B cell (primary cell): ENCODE data around the gene DEF6. TPM values are rescaled to one million over a fixed set of nuclear protein-coding genes. Genes with fewer than 3 reads are reported as not detected.
A peak's percentile ranks its signal among the peaks of the same experiment; 100 is the strongest.

Experiments
- ATAC-seq: fragments of 200-7000 bp; cut with Tn5 transposase; one replicate; pipeline ENCODE4 v1.10.0; 2021; ENCODE audit warnings: low read depth, mild to moderate bottlenecking, moderate number of reproducible peaks, moderate library complexity
- CTCF ChIA-PET: fragments of 350-600 bp; sonication (Branson Sonifier 250); formaldehyde crosslinking; loops from one replicate; lab custom pipeline; 2021; ENCODE audit warnings: antibody characterized with exemption, inconsistent platforms; lab: Charles Lee
- POLR2A ChIA-PET: fragments of 350-600 bp; sonication (Branson Sonifier 250); formaldehyde crosslinking; loops from one replicate; lab custom pipeline; 2021; ENCODE audit warnings: antibody characterized with exemption; lab: Charles Lee
- DNase-seq: peaks from one replicate; pipeline ENCODE4 v3.0.0; 2013
- H2AFZ ChIP-seq: 2 replicates; pipeline ENCODE4 v1.6.1; 2012; ENCODE audit warnings: mild to moderate bottlenecking, low read depth, low read length; ENCODE audit not compliant: insufficient read depth, poor library complexity, severe bottlenecking
- H3K27ac ChIP-seq, 2 donors: 1 replicate in 1 of 2; 2 replicates in 1 of 2; pipeline ENCODE4 v1.5.1; 2012 to 2013; ENCODE audit warnings: low read length in 2 of 2, mild to moderate bottlenecking in 2 of 2, moderate library complexity in 1 of 2
- H3K27me3 ChIP-seq, 4 experiments: fragments of 200-600 bp in 1 of 4; sonication (generic) in 1 of 4; replicated peaks in 1 of 4; 1 replicate in 2 of 4; 2 replicates in 2 of 4; pipeline versions ENCODE4 v1.6.1 to v1.7.0; 2013 to 2016; ENCODE audit warnings: low read length in 3 of 4, mild to moderate bottlenecking in 2 of 4, mixed read lengths in 1 of 4, moderate library complexity in 1 of 4; ENCODE audit not compliant: insufficient read depth in 4 of 4, control insufficient read depth in 3 of 4; ENCODE audit errors: control extremely low read depth in 1 of 4
- H3K36me3 ChIP-seq, 2 experiments: replicated peaks in 1 of 2; 1 replicate in 1 of 2; 2 replicates in 1 of 2; pipeline versions ENCODE4 v1.6.1 to v1.7.1; 2013; ENCODE audit warnings: low read length in 1 of 2; ENCODE audit not compliant: insufficient read depth in 2 of 2, control insufficient read depth in 1 of 2; ENCODE audit errors: control extremely low read depth in 1 of 2, extremely low read depth in 1 of 2
- H3K4me1 ChIP-seq, 2 donors: fragments of 200-600 bp in 1 of 2; sonication (generic) in 1 of 2; 1 replicate in 1 of 2; 2 replicates in 1 of 2; pipeline versions ENCODE4 v1.5.1 to v1.6.1; 2013 to 2017; ENCODE audit warnings: low read length in 2 of 2; ENCODE audit not compliant: control insufficient read depth in 2 of 2, insufficient read depth in 2 of 2
- H3K4me2 ChIP-seq: replicated peaks from 2 replicates; pipeline ENCODE3; 2012; ENCODE audit warnings: mild to moderate bottlenecking, low read depth, low read length; ENCODE audit not compliant: poor library complexity, severe bottlenecking
- H3K4me3 ChIP-seq, 5 experiments: fragments of 200-600 bp in 1 of 5; sonication (generic) in 1 of 5; 1 replicate in 3 of 5; 2 replicates in 2 of 5; pipeline versions ENCODE4 v1.5.1 to v1.7.0; 2011 to 2016; ENCODE audit warnings: low read length in 4 of 5, mild to moderate bottlenecking in 4 of 5, low read depth in 2 of 5, control low read depth in 1 of 5, moderate library complexity in 1 of 5; ENCODE audit not compliant: insufficient read depth in 1 of 5; ENCODE audit errors: control extremely low read depth in 1 of 5, extremely low read depth in 1 of 5
- H3K79me2 ChIP-seq: fragments of 200-600 bp; sonication (generic); one replicate; pipeline ENCODE4 v1.6.0; 2016; ENCODE audit warnings: low read length; ENCODE audit not compliant: control insufficient read depth, insufficient read depth
- H3K9ac ChIP-seq: fragments of 200-600 bp; sonication (generic); 2 replicates; pipeline ENCODE4 v1.6.1; 2017; ENCODE audit warnings: mild to moderate bottlenecking, low read length, moderate library complexity
- H3K9me3 ChIP-seq, 3 donors: one replicate each; pipeline versions ENCODE4 v1.6.1 to v1.7.1; 2013; ENCODE audit warnings: low read length in 2 of 3; ENCODE audit not compliant: control insufficient read depth in 2 of 3, insufficient read depth in 1 of 3; ENCODE audit errors: control extremely low read depth in 1 of 3
- H4K20me1 ChIP-seq: 2 replicates; pipeline ENCODE4 v1.6.0; 2012; ENCODE audit warnings: mild to moderate bottlenecking, low read length; ENCODE audit not compliant: insufficient read depth, control insufficient read depth, poor library complexity, severe bottlenecking
- H3K27ac Mint-ChIP-seq: one replicate; pipeline ENCODE4 v1.8.0; 2021; ENCODE audit warnings: mixed read lengths
- H3K27me3 Mint-ChIP-seq: one replicate; pipeline ENCODE4 v1.8.0; 2021; ENCODE audit warnings: mixed read lengths
- H3K4me1 Mint-ChIP-seq: one replicate; pipeline ENCODE4 v1.8.0; 2021; ENCODE audit warnings: mixed read lengths
- H3K4me3 Mint-ChIP-seq: one replicate; pipeline ENCODE4 v1.8.0; 2021; ENCODE audit warnings: mixed read lengths
- H3K9me3 Mint-ChIP-seq: one replicate; pipeline ENCODE4 v1.8.0; 2022; ENCODE audit warnings: mixed read lengths; ENCODE audit not compliant: insufficient read depth
- CTCF ChIP-seq: fragments of 200-600 bp; IDR thresholded peaks from one replicate; pipeline ENCODE4 v1.8.0; 2022; ENCODE audit warnings: antibody characterized with exemption, mild to moderate bottlenecking
- EZH2 ChIP-seq: IDR thresholded peaks from 2 replicates; pipeline ENCODE4 v1.6.1; 2012; ENCODE audit warnings: borderline replicate concordance, low read depth, mild to moderate bottlenecking, moderate library complexity, low read length; ENCODE audit not compliant: insufficient read depth, poor library complexity, severe bottlenecking
- WGBS: methylation state at CpG from one replicate; pipeline ENCODE4 v1.1.5; 2013; ENCODE audit warnings: missing lambda C conversion rate; ENCODE audit not compliant: insufficient coverage; 5-methylcytosine and 5-hydroxymethylcytosine counted together
- intact Hi-C: fragments of 100-400 bp; cut with micrococcal nuclease; formaldehyde crosslinking; loops from one replicate; pipeline ENCODE4 v1.10.0; 2022
- polyA plus RNA-seq: library from polyadenylated mRNA; depleted of rRNA; stranded (reverse); fragments of >200 nt; gene quantifications from 2 replicates; pipeline ENCODE4 v1.2.3, GENCODE V29; 2012
- total RNA-seq, 2 donors: library from RNA; stranded (reverse); fragments of 120-200 nt in 1 of 2; gene quantifications; 1 replicate in 1 of 2; 2 replicates in 1 of 2; pipeline versions ENCODE4 v1.2.3 to v1.2.4, GENCODE V29; 2013 to 2022

The DEF6 gene
- total and polyA plus RNA-seq, 2 donors (not counting 1 experiment from before 2014, with no cell fraction given), result 105 to 159 TPM

DNA sequence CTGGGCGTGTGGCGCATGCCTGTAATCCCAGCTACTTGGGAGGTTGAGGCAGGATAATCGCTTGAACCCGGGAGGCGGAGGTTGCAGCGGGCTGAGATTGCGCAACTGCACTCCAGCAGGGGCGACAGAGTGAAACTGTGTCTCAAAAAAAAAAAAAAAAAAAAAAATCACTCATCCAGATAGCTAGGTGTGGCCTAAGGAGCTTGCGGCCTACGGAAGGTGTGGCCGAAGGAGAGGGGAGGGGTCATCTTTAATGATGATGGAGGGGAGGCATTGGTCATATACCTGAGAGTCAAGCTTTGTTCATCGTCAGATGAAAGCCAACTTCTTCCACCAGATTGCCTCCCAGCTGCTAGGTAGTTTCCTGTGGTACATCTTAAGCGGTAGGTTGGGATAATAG lies 43.9 kb downstream of the DEF6 start:
- intact Hi-C loops, result loop anchor here (10.0 kb wide), 1 partner anchor 53 kb away; no protein-coding TSS in a partner anchor
- H3K4me1 Mint-ChIP-seq, result peaks cover 55% of the 10 kb centered on the region
- Histone ChIP-seq H3K27me3 (no peaks in the 10 kb centered on the region), H2AFZ (no peak overlapping the region), H3K4me2 (no peak overlapping the region), H3K9me3 (no peaks in the 10 kb centered on the region), H3K27ac (no peak overlapping the region), H3K36me3 (peaks cover 0 to 16% of the 10 kb centered on the region in 2 experiments), H3K79me2 (peaks cover 51% of the 10 kb centered on the region), H3K9ac (no peak overlapping the region), H3K4me3 (no peak overlapping the region), H3K4me1 (peaks cover 32 to 40% of the 10 kb centered on the region in 2 donors), H4K20me1 (peaks cover 21% of the 10 kb centered on the region)
- peak overlapping the region; percentile 20 for H3K27ac Mint-ChIP-seq
- DNase-seq (no peak), ATAC-seq (no peak)
- CTCF ChIA-PET, result interaction anchor here (0.6 to 6.9 kb wide), 22 partner anchors 9 to 756 kb away, joined by 3 to 205 read pairs (median 4); partner anchors contain the start of genes DEF6, FANCE and RPL10A
- POLR2A ChIA-PET, result interaction anchor here (0.7 to 3.0 kb wide), 3 partner anchors 108 to 127 kb away, joined by 3 to 21 read pairs (median 19); partner anchors contain the start of gene RPL10A
- peaks cover 2% of the 10 kb centered on the region for H3K9me3 Mint-ChIP-seq
- no peaks in the 10 kb centered on the region for H3K27me3 Mint-ChIP-seq
- WGBS, result no CpG with 5 or more reads among the region's 13 CpGs
- no peak overlapping the region for H3K4me3 Mint-ChIP-seq
- TF ChIP-seq CTCF (no peak), EZH2 (no peak)
